Thyroid gland (tissue), 4 donors: ENCODE results near the gene FGFR4.

Experiments used
- CTCF ChIP-seq, 6 experiments: fragments of 200-600 bp in 3 of 6; fragments of 450-650 bp in 3 of 6; sonication (generic) in 3 of 6; IDR thresholded peaks; one replicate each; pipeline ENCODE4 v1.5.1; 2016 to 2019; ENCODE audit warnings: antibody characterized with exemption in 6 of 6, mild to moderate bottlenecking in 2 of 6, inconsistent platforms in 1 of 6, moderate library complexity in 1 of 6
- POLR2A ChIP-seq, 2 donors: fragments of 450-650 bp; IDR thresholded peaks; one replicate each; pipeline ENCODE4 v1.6.1; 2017; ENCODE audit warnings: antibody characterized with exemption in 2 of 2, mild to moderate bottlenecking in 2 of 2, moderate library complexity in 1 of 2

- no peak for TF ChIP-seq POLR2A (IDR thresholded peaks at IDR 0.05)
- TF ChIP-seq CTCF (IDR thresholded peaks at IDR 0.05) = no peak
These were observed 4.9 kb upstream of the FGFR4 start for GRCh38 chr5:177081859-177082258.
